Iris pigment epithelial cell (primary cell): ENCODE results near the gene LHFPL2.
A peak's percentile ranks its signal among the peaks of the same experiment; 100 is the strongest.

Experiments
- DNase-seq: peaks from one replicate; pipeline ENCODE4 v3.0.0-alpha.2; 2011; ENCODE audit warnings: low read depth

The LHFPL2 gene

DNA sequence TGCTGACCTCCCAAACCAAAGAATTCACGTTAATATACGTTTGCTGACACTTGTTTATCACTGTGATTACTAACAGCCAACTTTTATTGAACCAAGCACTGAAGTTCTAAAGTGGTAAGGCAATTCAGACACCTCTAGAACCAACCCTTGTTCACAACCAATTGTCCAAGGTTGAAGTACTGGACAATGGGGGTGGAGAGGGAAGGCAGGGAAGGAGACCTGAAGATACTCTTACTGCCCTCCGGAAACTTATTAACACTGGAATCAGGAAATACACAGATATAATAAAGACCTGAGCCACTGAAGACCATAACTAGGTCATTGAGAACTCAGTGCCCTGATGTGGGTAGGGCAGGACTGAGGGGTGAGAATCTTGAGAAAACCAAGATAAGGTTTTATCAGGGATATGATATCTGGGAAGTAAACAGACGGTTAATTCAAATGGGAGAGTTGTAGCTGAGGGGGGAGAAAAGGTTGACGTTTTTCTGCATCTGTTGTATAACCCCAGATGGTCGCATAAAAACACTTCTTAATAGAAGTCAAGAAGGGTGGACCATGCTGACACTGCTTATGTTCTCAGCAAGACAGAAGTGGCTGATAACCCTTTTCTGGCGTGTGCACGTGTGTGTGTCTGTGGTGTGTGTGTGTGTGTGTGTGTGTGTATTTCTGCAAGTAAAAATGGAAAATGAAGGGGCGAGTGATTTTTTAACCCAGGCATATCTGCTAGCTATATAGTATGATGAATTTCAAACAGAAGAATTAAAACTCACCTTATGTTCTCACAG lies 125.9 kb downstream of the LHFPL2 start:
- no peak for DNase-seq

DNA sequence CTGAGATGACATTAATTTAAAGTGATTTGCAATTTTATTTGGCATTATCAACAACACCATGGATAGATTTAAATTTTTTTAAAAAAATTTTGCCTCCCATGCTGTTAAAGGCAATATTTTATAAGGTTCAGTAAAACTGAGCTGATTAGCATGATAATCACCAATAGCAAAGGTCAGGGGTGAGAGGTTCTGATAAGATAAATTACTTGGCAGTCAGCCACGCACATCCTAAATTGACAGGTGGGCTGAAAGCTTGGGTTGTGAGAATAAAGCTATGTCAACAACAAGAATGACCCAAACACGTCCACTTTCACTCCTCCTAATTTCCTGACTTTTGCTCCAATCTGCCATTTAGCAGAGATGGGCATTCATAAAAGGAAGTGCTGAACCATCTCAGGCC lies 127.1 kb downstream of the LHFPL2 start:
- no peak for DNase-seq

DNA sequence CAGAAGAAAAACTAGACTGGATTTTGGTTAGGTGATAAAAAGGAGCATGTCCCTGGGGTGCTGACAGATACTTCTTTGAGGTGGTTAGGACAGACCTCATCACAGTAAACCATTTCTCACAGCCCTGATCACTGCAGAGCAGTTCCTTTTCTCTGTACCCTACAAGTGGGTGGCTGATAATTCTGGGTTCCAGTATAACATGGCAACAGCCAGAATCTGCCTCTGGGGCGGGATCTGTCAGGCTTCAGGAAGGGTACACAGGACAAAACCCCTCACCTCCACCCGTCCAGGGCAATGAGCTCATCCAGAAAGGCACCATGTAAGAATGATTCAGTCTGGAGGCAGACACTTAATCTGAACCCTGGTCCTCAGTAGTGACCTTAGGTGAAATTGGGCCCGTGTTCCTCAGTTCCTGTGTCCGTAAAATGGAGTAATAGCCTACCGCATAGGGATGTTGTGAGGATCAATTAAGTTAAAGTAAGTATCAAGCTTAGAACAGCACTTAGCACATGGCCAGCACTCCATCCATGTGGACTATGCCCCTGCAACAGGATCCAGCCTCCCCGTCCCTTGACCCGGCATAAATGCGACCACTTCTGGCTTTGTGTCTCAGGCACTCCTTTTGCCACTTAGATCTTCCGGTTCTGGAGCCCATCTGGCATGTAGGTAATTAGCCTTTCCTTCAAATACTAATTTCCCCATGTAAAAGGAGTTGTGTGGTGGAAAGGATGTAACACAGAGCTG lies 129.2 kb downstream of the LHFPL2 start:
- DNase-seq: no peak

DNA sequence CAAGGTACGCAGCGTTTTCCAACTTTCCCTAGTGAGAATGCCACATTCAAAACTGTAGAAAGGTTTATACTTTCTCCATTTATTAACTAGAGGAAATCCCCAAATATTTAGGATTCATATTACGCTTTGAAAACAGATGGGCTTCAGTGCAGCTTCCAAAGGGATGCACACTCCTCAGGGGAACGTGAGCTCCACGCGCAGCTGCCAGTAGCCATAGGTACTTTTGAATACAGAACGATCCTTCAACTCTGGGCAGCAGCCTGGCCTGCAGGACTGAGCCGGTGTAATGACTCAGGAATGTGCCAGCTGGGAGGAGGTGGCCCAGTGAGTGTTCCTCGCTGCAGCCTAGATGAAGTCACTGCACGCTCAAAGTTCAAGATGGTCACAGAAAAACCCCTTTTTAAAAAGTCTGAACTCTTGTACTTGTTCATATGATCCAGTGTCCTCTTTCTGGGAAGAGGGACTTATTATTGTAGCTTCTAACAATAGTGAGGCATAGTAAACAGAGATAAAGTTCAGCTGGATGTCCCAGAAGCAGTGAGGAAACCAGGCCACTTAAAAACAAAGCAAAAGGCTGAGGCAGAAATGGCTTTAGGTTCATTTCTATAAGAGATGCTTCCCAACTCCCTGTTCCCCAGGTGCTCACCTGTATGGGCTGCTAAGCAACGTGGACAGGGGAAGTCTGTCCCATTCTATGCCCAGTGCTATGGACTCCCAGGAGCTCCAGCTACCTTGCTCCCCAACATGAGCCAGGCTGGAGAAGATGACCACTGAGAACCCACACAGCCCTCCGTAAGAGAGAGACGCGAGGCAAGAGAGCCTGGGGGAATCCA lies 130.0 kb downstream of the LHFPL2 start:
- DNase-seq: peak; percentile 94

DNA sequence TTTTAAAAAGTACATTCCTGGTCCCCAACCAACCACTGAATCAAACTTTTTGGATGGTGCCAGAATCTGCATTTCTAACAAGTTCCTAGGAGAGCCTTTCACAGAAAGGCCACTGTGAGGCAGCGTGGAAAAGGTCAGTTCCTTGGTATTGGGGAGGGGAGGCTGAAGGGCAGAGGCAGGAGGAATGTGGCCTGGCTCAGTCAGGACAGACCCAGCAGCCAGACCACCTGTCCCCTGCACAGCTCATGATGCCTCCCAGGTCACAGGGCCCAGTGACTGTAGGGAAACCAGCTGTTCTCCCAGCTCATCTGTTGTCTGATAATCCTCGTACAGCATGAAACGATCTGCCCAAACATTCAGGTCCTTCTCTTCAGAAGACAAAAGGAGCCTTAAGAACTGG lies 132.9 kb downstream of the LHFPL2 start:
- DNase-seq: no peak

DNA sequence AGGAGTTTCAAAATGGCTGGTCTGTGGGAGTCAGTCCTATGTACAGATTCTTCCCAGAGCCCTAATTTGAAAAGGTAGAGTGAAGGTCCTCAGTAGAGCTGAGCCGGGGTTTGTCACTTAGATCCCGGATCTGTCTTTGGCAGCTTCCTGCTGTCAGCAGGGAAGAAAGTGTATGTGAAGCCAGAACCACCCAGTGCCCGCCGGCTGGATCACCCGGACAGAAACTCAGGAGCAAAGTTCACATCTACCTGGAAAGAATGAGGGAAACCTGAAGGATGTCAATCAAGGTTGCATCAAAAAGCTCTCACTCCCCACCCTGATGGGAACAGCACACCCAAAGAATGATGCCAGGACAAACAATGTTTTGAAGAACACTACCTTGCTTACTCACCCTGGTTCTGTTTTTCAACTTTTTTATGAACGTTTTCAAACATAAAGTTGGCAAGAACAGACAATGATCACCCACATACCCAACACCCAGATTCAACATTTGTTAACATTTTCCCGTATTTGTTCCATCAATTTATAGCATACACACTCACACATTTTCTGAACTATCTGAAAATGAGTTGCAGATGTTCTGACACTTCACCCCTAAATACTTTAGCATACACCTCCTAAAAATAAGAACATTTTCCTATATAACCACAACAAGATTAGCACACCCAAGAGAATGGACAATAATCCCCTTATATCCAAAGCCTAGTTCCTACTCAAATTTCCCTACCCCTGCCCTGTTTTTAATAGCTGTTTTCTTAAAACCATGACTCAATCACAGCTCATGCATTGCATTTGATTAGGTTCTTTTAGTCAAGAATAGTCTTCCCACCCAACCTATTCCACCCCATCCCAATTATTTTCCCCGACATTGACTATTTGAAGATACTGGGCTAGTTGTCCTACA lies 133.9 kb downstream of the LHFPL2 start:
- no peak for DNase-seq

DNA sequence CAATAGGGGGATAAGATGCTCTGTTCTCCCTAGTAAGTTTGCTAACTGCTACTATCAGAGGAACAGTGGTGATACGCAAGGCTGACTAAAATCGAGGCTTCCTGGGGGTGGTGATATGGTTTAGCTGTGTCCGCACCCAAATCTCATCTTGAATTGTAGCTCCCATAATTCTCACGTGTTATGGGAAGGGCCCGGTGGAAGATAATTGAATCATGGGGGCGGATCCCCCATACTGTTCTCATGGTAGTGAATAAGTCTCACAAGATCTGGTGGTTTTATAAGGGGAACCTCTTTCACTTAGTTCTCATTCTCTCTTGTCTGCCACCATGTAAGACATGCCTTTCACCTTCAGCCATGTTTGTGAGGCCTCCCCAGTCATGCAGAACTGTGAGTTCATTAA lies 135.1 kb downstream of the LHFPL2 start:
- no peak for DNase-seq

DNA sequence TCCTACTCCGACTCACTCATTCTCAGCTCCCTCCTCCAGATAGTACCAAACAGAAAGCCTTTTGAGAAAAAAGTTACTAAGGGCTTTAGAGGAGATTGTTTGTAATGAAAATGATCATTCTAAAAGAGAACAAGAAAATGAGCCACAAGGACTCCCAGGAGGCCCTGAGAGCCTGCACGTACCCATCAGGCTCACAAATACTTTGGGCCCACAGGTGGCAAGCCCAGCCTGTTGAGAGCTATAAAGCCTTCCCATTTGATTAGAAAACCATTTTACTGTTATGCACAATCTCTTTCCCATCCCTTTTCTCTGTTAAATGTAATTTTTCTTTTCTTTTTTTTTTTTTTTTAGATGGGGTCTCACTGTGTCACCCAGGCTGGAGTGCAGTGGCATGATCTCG lies 136.1 kb downstream of the LHFPL2 start:
- no peak for DNase-seq

DNA sequence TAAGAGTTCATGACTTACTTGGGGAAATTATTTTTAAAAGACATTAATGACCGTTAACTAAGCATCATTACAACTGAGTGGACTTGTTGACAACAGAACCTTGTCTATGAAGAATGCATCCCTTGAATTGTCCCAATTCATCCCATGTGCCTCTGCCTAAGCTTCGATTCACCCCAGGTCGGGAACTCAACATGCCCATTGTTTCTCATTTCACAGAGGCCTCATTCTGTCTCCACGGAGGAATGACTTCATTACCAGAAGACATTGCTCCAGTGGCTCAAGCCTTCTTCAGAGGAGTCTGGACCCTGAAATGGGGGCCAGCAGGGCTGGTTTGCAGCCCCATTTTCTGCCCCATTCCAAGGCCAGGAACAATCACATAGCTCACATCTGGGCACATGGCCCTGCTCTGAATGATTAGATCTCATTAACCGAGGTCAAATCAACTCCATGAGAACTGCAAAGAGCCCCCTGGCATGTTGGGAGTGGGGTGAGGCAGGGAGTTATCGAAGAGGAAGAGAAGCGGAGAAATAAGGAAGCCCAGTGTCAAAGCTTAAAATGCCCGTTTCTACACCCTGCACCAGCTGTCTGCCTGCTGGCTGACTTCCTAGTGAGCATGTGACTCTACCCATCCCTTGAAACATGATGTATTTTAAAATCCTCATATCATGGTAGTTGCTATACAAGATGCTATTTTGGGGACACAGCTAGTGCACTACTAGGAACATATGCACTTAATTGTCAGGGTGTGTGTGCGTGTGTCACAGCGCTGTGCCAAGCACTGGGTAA lies 137.3 kb downstream of the LHFPL2 start:
- no peak for DNase-seq

DNA sequence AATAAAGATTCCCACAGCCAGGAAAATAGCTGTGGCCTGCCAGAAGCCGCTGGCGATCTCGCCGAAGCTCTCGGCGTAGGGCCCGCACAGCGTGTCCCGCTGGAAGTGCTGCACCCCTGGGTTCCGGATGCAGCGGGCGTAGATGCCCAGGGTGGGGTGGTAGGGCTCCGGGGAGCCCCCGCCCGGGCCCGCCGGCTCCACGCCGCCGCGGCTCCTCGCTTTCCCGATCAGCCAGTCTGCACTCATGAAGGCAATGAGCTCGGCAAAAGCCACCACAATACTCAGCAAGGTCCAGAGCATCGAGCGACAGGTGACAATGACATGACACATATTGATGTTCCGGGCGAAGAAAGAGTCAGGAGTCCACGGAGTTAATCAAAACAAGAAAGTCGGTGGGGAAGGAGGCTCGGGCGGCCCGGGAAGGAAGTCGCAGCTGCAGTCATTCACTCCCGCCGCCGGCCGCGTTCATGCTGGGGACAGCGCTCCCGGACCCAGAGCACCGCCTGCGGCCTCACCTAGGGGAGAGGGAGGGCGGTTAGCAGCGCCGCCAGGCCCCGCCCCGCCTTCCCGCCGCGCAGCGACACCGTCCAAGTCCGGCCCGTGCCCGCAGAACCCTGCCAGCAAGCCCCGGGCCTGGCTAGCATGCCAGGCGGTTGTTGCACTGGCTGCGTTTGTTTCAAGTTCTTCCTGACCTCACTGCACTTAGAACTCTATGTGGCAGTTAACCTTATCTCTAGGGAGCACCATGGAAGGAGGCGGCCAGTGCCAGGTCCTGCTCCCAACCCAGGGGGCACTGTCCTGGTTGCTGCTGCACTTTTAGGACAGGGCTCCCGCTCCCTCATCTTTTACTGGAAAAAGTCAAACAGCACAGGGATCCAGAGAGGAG lies 138.4 kb downstream of the LHFPL2 start:
- DNase-seq: no peak

DNA sequence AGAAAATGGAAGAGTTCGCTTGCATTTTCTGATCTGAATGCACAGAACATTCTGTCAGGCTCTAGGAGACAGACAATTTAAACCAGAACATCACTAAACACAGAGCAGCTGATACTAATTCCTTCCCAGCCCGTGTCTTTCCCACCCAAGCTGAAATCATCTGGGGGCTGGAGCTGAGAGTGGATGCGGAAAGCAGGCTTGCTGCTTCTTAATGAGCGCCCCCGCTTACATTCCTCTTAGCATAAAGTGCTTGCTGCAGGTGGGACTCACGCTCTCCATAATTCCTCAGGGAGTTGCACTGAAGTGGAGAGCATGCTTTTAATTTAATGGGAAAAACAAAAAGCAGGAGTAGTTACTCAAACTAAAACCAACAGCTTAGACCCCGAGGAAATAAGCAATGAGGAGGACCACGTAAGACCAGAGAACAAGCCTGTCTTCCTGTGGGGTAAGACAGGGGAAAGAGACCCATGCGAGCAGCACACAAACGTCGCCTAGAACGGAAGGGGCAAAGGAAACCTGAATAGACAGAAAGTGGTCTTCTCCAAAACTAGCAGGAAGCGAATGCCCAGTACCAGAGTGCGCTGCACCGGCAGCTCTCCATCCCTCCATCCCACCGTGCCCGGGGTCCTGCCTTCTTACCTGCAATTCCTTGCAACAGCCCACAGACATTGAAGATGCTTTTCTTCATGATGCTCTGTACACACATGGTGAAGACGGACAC lies 139.3 kb downstream of the LHFPL2 start:
- DNase-seq: no peak

DNA sequence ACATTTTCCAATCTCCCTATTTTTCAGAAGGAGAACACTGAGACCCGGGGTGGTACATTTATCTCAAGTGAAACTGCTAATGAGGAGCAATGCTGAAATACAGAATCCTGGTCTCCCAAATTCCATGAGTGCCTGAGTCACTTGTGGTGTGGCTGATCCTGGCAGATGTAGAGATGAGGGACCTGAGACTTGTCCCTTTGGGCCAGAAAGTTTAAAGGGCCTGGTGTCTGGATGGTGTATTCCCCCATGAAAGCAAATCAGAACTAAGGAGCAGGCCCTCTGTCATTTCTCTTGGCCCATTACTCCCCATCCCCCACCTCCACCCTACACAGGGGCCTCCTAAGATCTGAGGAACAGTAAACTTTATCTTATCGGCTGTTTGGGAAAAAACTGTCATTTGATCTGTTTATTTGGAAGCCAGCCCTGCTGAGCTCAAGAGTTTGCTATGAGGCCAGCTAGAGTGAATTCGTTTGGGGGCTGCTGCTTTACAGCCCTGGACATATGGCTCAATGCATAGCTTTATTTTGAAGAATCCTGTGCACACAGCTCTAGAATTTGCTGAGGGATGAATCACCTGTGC lies 140.3 kb downstream of the LHFPL2 start:
- peak; percentile 52 for DNase-seq

DNA sequence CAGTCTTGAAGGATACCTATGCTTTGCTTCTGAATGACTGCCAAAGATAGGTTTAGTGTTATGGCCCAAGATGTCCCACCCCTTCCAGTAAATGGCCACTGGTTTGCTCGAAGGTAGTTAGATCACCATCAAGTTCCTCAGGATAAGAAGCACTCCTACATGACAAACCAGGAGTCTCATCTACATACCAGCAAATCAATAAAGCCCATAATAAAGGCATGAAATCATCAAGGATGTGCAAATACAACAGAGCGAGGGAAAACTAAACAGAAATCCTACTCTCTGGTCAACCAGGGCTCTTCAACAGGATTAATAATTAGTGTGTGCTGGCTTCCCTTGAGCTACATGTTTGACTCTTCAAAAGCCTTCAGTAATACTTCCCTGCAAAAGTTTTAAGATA lies 141.0 kb downstream of the LHFPL2 start:
- no peak for DNase-seq

DNA sequence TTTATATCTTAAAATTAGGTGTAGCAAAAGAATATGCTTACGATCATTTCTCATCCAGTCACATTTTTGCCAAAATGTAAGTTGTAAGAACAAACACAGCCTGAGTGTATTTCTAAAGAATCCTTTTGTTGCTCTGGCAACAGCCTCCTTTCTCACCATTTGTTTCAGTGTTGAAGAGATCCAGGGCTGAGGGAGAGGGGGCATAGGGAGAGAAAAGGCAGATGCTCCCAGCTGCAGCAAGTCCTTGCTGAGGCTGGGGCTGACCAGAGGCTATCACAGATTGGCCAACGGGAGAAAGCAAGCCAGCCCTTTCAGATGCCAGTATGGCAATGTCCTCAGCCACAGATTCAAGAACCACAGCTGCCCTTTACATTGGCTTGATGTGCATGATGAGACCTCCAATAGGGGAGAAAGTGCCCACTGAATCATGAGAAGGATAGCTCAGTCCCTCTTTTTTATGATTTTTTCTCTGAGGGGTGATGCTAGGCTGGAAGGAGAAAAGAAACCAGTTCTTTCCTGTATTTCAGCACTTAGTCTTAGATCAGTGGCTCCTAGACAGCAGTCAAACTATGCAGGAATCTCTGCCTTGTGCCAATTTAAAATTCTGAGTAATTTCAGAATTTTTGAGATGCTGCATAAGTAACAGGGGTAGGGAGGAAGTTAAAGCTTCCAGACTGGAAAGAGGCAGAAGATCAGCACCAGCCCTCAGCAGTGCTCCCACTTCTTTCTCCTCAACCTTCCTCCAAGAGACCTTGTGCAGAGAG lies 142.1 kb downstream of the LHFPL2 start:
- DNase-seq: no peak

DNA sequence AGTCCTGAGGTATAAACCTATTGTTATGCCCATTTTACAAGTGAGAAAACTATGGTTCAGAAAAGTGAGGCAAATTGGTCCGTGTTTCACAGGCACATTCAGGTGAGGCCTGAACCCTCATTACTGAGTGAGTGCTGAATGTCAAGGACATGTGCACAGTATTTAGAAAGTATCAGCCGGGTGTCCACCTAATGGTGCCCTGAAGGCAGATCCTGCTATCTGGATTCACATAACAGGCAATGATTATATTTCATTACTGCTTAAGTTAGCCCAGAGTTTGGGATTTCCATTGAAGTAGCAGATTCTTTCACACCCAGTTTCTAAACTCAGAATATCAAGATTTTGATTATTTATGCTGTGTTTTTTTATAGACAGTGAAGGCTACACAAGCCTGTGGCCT lies 142.7 kb downstream of the LHFPL2 start:
- DNase-seq: no peak

DNA sequence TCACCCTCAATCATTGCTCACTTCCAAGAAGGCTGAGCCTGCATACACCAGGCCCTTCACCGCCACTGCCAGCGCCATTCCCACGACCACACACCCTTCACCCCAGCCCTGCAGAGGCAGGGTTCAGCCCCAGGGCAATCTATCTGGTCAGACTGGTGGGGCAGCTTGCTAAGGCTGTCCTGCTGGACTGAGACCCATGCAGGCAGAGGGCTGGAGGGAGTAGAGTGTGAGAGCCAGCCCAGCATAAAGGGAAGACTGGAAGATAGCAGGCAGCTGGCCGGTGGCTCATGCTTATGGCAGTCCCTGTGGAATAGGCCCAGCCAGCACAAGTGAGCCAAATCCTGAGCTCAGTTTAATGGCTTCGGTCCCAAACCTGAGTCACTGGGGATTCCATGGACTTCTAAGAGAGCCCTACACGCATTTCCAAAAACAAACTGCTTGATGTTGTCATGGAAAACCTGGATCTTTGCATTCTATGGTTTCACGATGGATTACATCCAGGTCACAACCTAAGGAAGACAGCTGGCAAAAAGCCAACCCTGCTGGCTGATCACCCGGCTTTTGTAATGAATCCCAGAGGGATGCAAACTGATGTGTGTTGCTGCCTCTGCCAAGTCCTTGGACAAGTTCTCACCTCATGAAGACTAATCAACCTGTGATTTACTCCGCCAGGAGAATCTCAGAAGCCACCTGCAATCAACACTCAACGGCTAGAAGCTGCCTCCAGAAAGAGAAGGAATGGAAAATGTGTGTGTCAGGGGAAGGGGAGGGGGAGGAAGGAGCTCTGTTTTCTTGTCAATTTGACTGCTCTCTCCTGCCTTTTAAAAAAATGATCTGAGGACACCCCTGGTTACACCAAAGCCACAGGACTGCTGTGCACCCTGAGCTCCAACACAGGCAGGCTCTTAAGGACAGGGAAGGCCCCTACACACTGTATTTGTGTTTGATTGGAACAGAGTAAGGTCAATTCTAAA lies 143.6 kb downstream of the LHFPL2 start:
- DNase-seq: peak; percentile 97
